NCI-H128 (cell line): ENCODE measurements around the gene PEA15.

ENCODE experiments used
- DNase-seq: peaks from one replicate; lab custom pipeline; 2025; ENCODE audit not compliant: unreplicated experiment; lab: John Stamatoyannopoulos, UW

Gene PEA15

GRCh38 chr1:160237558-160237957, 32.4 kb downstream of the PEA15 start:
- no peak for DNase-seq

GRCh38 chr1:160238408-160238807, 33.2 kb downstream of the PEA15 start:
- no peak for DNase-seq

GRCh38 chr1:160239582-160240299, 34.6 kb downstream of the PEA15 start:
- no peak for DNase-seq

- no peak for DNase-seq
These were observed 38.6 kb downstream of the PEA15 start for GRCh38 chr1:160243767-160244166.

GRCh38 chr1:160244209-160244608, 39.0 kb downstream of the PEA15 start:
- peak; percentile 10 for DNase-seq

GRCh38 chr1:160245434-160245833, 40.2 kb downstream of the PEA15 start:
- DNase-seq = no peak

- no peak for DNase-seq
These were observed 41.9 kb downstream of the PEA15 start for GRCh38 chr1:160247053-160247452.

GRCh38 chr1:160251011-160251410, 45.8 kb downstream of the PEA15 start:
- no peak for DNase-seq

- peak; percentile 76 for DNase-seq
These were observed 46.7 kb downstream of the PEA15 start for GRCh38 chr1:160251687-160252526.

- no peak for DNase-seq
These were observed 50.7 kb downstream of the PEA15 start for GRCh38 chr1:160255781-160256300.

GRCh38 chr1:160256396-160257046, 51.3 kb downstream of the PEA15 start:
- no peak for DNase-seq

- no peak for DNase-seq
These were observed 52.3 kb downstream of the PEA15 start for GRCh38 chr1:160257411-160258015.

- DNase-seq = no peak
These were observed 53.1 kb downstream of the PEA15 start for GRCh38 chr1:160258177-160258798.

GRCh38 chr1:160260406-160261382, 55.5 kb downstream of the PEA15 start:
- DNase-seq = peak; percentile 12

- peak; percentile 42 for DNase-seq
These were observed 56.3 kb downstream of the PEA15 start for GRCh38 chr1:160261556-160261892.

GRCh38 chr1:160261893-160262794, 57.0 kb downstream of the PEA15 start, which contains the start of gene DCAF8:
DCAF8 (minus strand) TSS chr1:160262549; CDS start chr1:160244008, 18,541 bp downstream.
- DNase-seq = peak; percentile 99

GRCh38 chr1:160264795-160265307, 59.7 kb downstream of the PEA15 start:
- DNase-seq = no peak
